Neutrophil (primary cell): ENCODE results near the gene MAIP1.

Source experiments
- H3K27ac ChIP-seq: fragments of 200-600 bp; sonication (generic); 2 replicates; pipeline ENCODE4 v1.5.1; 2016; ENCODE audit warnings: mild to moderate bottlenecking, moderate library complexity
- H3K27me3 ChIP-seq: fragments of 200-600 bp; sonication (generic); 2 replicates; pipeline ENCODE4 v1.6.0; 2016; ENCODE audit warnings: mild to moderate bottlenecking
- H3K36me3 ChIP-seq: fragments of 200-600 bp; sonication (generic); 2 replicates; pipeline ENCODE4 v1.5.1; 2017
- H3K4me1 ChIP-seq, 2 experiments: fragments of 200-600 bp in 1 of 2; sonication (generic) in 1 of 2; 1 replicate in 1 of 2; 2 replicates in 1 of 2; pipeline versions ENCODE4 v1.5.1 to v1.6.1; 2013 to 2016; ENCODE audit warnings: low read depth in 1 of 2, low read length in 1 of 2, mild to moderate bottlenecking in 1 of 2, moderate library complexity in 1 of 2; ENCODE audit not compliant: control insufficient read depth in 1 of 2, insufficient read depth in 1 of 2
- H3K4me3 ChIP-seq, 2 experiments: fragments of 200-600 bp in 1 of 2; sonication (generic) in 1 of 2; 1 replicate in 1 of 2; 2 replicates in 1 of 2; pipeline ENCODE4 v1.5.1; 2013 to 2016; ENCODE audit warnings: low read depth in 1 of 2, low read length in 1 of 2, mild to moderate bottlenecking in 1 of 2, moderate library complexity in 1 of 2
- H3K9me3 ChIP-seq: fragments of 200-600 bp; sonication (generic); 2 replicates; pipeline ENCODE4 v1.5.1; 2016
- CTCF ChIP-seq: fragments of 200-600 bp; sonication (generic); IDR thresholded peaks from 2 replicates; pipeline ENCODE4 v1.5.1; 2016; ENCODE audit warnings: antibody characterized with exemption

Gene MAIP1

GRCh38 chr2:199968126-199968525 lies 12.7 kb downstream of the MAIP1 start:
- H3K36me3 ChIP-seq = peaks cover 32% of the 10 kb centered on the region
- no peaks in the 10 kb centered on the region for H3K9me3 ChIP-seq
- no peaks in the 10 kb centered on the region for H3K4me1 ChIP-seq
- no peak overlapping the region for H3K4me3 ChIP-seq
- no peak for TF ChIP-seq CTCF
- H3K27ac ChIP-seq = no peak overlapping the region
- H3K27me3 ChIP-seq = no peaks in the 10 kb centered on the region

- no peaks in the 10 kb centered on the region for H3K4me1 ChIP-seq
- no peak for TF ChIP-seq CTCF
- H3K4me3 ChIP-seq = no peak overlapping the region
- no peak overlapping the region for H3K27ac ChIP-seq
- H3K27me3 ChIP-seq = no peaks in the 10 kb centered on the region
- no peaks in the 10 kb centered on the region for H3K9me3 ChIP-seq
- H3K36me3 ChIP-seq = no peaks in the 10 kb centered on the region
These were observed 16.8 kb downstream of the MAIP1 start for GRCh38 chr2:199972088-199972626.

- H3K4me1 ChIP-seq = no peaks in the 10 kb centered on the region
- no peaks in the 10 kb centered on the region for H3K27me3 ChIP-seq
- no peak overlapping the region for H3K27ac ChIP-seq
- no peaks in the 10 kb centered on the region for H3K9me3 ChIP-seq
- no peak for TF ChIP-seq CTCF
- H3K36me3 ChIP-seq = no peaks in the 10 kb centered on the region
- H3K4me3 ChIP-seq = no peak overlapping the region
These were observed 18.3 kb downstream of the MAIP1 start for GRCh38 chr2:199973703-199974102.

GRCh38 chr2:199975273-199975895 lies 20.0 kb downstream of the MAIP1 start:
- no peaks in the 10 kb centered on the region for H3K9me3 ChIP-seq
- no peaks in the 10 kb centered on the region for H3K36me3 ChIP-seq
- H3K27ac ChIP-seq = no peak overlapping the region
- no peak overlapping the region for H3K4me3 ChIP-seq
- peaks cover 12% of the 10 kb centered on the region for H3K27me3 ChIP-seq
- no peak for TF ChIP-seq CTCF
- H3K4me1 ChIP-seq = peaks cover 4 to 7% of the 10 kb centered on the region in 2 experiments

- H3K4me3 ChIP-seq = no peak overlapping the region
- no peak overlapping the region for H3K27ac ChIP-seq
- no peaks in the 10 kb centered on the region for H3K36me3 ChIP-seq
- H3K27me3 ChIP-seq = peaks cover 12% of the 10 kb centered on the region
- no peaks in the 10 kb centered on the region for H3K9me3 ChIP-seq
- TF ChIP-seq CTCF = no peak
- H3K4me1 ChIP-seq = peaks cover 4 to 7% of the 10 kb centered on the region in 2 experiments
These were observed 22.6 kb downstream of the MAIP1 start for GRCh38 chr2:199977984-199978415.
